ENCODE data around the gene CHL1.

- TF ChIP-seq CTCF (conservative IDR thresholded peaks at IDR 0.05) (no peak), ZFX (IDR thresholded peaks at IDR 0.05) (no peak)
Measured at GRCh38 chr3:339351-339750, 142.8 kb downstream of the CHL1 start.

All from C4-2B (cell line).